Heart left ventricle (tissue), 16 donors: ENCODE results near the gene FAM217B. TPM values are rescaled to one million over a fixed set of nuclear protein-coding genes. Genes with fewer than 3 reads are reported as not detected.

Experiments used
- ATAC-seq, 4 donors: fragments of 200-7000 bp; cut with Tn5 transposase; one replicate each; pipeline ENCODE4 v1.9.1; 2020 to 2022; ENCODE audit warnings: moderate library complexity in 4 of 4, mild to moderate bottlenecking in 3 of 4, moderate number of reproducible peaks in 1 of 4
- DNase-seq, 5 donors: peaks; one replicate each; pipeline ENCODE4 v3.0.0-alpha.2; 2020
- H3K27ac ChIP-seq, 12 donors: fragments of 200-600 bp; sonication (generic) in 4 of 12; one replicate each; pipeline versions ENCODE4 v1.5.0 to v1.8.0; 2016 to 2022; ENCODE audit warnings: mild to moderate bottlenecking in 2 of 12
- H3K27me3 ChIP-seq, 9 donors: fragments of 200-600 bp; sonication (generic) in 2 of 9; one replicate each; pipeline versions ENCODE4 v1.5.1 to v1.8.0; 2016 to 2022; ENCODE audit warnings: mild to moderate bottlenecking in 3 of 9
- H3K36me3 ChIP-seq, 9 donors: fragments of 200-600 bp; sonication (generic) in 2 of 9; one replicate each; pipeline versions ENCODE4 v1.5.0 to v1.8.0; 2018 to 2022; ENCODE audit warnings: mild to moderate bottlenecking in 2 of 9
- H3K4me1 ChIP-seq, 12 donors: fragments of 200-600 bp; sonication (generic) in 4 of 12; one replicate each; pipeline versions ENCODE4 v1.5.0 to v1.8.0; 2016 to 2022; ENCODE audit warnings: mild to moderate bottlenecking in 3 of 12
- H3K4me3 ChIP-seq, 12 donors: fragments of 200-600 bp; sonication (generic) in 4 of 12; one replicate each; pipeline versions ENCODE4 v1.5.0 to v1.8.0; 2017 to 2022; ENCODE audit warnings: mild to moderate bottlenecking in 9 of 12, moderate library complexity in 4 of 12
- H3K9me3 ChIP-seq, 12 donors: fragments of 200-600 bp; sonication (generic) in 4 of 12; one replicate each; pipeline versions ENCODE4 v1.5.0 to v1.8.0; 2016 to 2022; ENCODE audit warnings: mild to moderate bottlenecking in 1 of 12
- CTCF ChIP-seq, 12 donors: fragments of 200-600 bp; sonication (generic) in 4 of 12; IDR thresholded peaks; one replicate each; pipeline versions ENCODE4 v1.5.0 to v1.8.0; 2018 to 2022; ENCODE audit warnings: antibody characterized with exemption in 12 of 12, mild to moderate bottlenecking in 5 of 12
- POLR2A ChIP-seq, 2 donors: fragments of 450-650 bp; IDR thresholded peaks; one replicate each; pipeline ENCODE4 v1.6.1; 2017; ENCODE audit warnings: antibody characterized with exemption in 2 of 2, mild to moderate bottlenecking in 2 of 2, moderate library complexity in 2 of 2
- WGBS, 4 donors: extraction: QIAGEN DNeasy Blood & Tissue Kit in 2 of 4; methylation state at CpG; one replicate each; pipeline versions ENCODE4 v1.1.5 to v1.1.7; 2013 to 2018; 5-methylcytosine and 5-hydroxymethylcytosine counted together
- intact Hi-C, 10 donors: fragments of 100-400 bp; cut with DNase I; formaldehyde crosslinking; loops; one replicate each; pipeline versions ENCODE4 v1.11.1 to v1.14.2; 2022
- polyA plus RNA-seq, 2 donors: library from polyadenylated mRNA; stranded (reverse); fragments of 200-250 nt; gene quantifications; one replicate each; pipeline ENCODE4 v1.2.3, GENCODE V29; 2013
- total RNA-seq, 9 donors: library from RNA; depleted of rRNA in 2 of 9; stranded (reverse); fragments of >200 nt in 2 of 9; fragmentation: NEBNext Ultra II Directional in 3 of 9; extraction: Animal tissue kit (Norgen Biotek cat#: 25700) in 3 of 9; gene quantifications; one replicate each; pipeline versions ENCODE4 v1.1.0 to v1.2.4, GENCODE V29; 2016 to 2023
- donor health status: ischemic (EF 13 %, LVEDD 7.1; RV severe dilation, severe dysfunction).
- donor health status: healthy with polysubstance abuse.
- donor health status: DM: no; HTN: yes; CAD: no.
- donor health status: DM: no; HTN: no; CAD: no.
- donor health status: ischemic (EF 25% LVEDD 6.9; RV normal size, moderate dysfunction).
- donor health status: ischemic (EF 25% LVEDD 5.7; RV mildly dilated, moderate dysfunction).
- donor health status: healthy.
- donor health status: DM: yes; HTN: yes; CAD: no.
- donor health status: ischemic (EF 35%, LVEDD 5.7; RV mildly dilated, moderate dysfunction).
- donor health status: nonischemic (EF 11% LVEDD 7.7; RV severe dilation, severe dysfunction).
- donor health status: DM: yes; HTN: yes; CAD: no.
- donor health status: PGD.
- donor health status: ischemic (EF 29% LVEDD 5.4; RV normal size, mild dysfunction).
- donor health status: nonischemic (EF 23%, LVEDD 6.1; RV moderate dilation, normal function).

The FAM217B gene
- total and polyA plus RNA-seq, 11 donors: 5.8 to 38.0 (median 24.7) TPM

GRCh38 chr20:59992526-59993084 lies 52.4 kb downstream of the FAM217B start:
- 81 to 90% (median 85%) methylated on average over 4 of the region's 4 CpGs for WGBS, 4 donors
- Histone ChIP-seq H3K4me1 (peaks cover 0 to 20% (median 7%) of the 10 kb centered on the region in 12 donors), H3K9me3 (no peaks in the 10 kb centered on the region), H3K27me3 (no peaks in the 10 kb centered on the region), H3K36me3 (no peaks in the 10 kb centered on the region), H3K4me3 (no peak overlapping the region), H3K27ac (no peak overlapping the region)
- TF ChIP-seq POLR2A (IDR thresholded peaks at IDR 0.05): no peak
- no peak for TF ChIP-seq CTCF (IDR thresholded peaks at IDR 0.05)
- intact Hi-C loops: no loop called here
- DNase-seq (no peak), ATAC-seq (no peak)

DNA sequence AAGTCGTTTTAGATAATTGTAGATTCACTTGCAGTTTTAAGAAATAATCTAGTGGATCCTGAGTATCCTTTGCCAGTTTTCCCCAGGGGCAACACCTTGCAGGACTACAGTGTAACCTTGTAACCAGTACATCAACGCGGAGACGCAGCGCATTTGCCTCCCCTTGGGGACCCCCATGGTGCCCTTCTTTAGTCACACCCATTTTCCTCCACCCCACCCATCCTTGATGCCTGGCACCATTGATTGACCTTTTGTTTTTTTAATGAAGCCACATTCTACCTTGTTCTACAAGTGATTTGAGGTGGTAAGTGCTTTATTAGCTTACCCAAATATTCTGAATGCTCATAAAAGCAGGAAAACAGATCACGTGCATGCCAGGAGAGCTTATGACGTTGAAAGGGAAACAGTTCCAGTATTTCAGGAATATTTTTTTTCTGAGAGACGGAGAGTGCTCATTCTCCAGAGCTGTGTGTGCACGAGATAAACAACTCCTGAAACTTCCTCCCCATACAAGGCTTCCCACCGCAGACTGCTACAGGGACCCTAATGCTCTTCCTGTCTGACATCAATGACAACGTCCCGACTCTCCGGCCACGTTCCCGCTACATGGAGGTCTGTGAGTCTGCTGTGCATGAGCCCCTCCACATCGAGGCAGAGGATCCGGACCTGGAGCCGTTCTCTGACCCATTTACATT lies 53.7 kb downstream of the FAM217B start:
- H3K4me3 ChIP-seq: peak overlapping the region in 4 of 12 donors; percentile 9 to 34 (median 27)

DNA sequence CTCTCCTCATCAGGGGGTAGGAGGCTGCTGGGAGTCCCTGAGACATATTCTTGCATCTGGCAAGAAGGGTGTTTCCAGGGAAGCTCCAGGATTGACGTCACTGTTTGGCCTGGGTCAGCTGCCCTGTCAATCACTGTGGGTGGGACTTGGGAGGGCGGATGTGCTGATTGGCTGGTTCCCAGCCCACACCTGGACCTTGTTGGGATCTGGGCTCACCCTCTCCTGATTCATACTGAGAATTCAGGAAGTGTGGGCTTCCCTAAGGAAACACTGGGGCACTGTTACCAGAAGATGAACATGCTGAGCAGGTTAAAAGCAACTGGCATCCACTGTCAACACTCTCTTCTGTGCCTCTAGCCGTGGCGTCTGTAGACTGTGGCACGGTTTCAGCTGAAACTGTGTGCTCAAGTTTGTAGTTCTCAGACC lies 54.5 kb downstream of the FAM217B start:
- no peaks in the 10 kb centered on the region for H3K9me3 ChIP-seq
- DNase-seq (peak in 4 of 5 donors; percentile 27 to 66 (median 43)), ATAC-seq (peak; percentile 22 to 84 (median 72))
- H3K36me3 ChIP-seq: no peaks in the 10 kb centered on the region
- no peaks in the 10 kb centered on the region for H3K27me3 ChIP-seq
- no peak for TF ChIP-seq POLR2A (IDR thresholded peaks at IDR 0.05)
- no peak for TF ChIP-seq CTCF (IDR thresholded peaks at IDR 0.05)
- no peak overlapping the region for H3K27ac ChIP-seq
- intact Hi-C loops: loop anchor here in 1 of 10 donors (5.0 kb wide), 1 partner anchor 43 kb away; no protein-coding TSS in a partner anchor
- WGBS, 4 donors: 21 to 48% (median 35%) methylated on average over 5 of the region's 5 CpGs
- H3K4me1 ChIP-seq: peaks cover 0 to 20% (median 7%) of the 10 kb centered on the region in 12 donors
- H3K4me3 ChIP-seq: peak overlapping the region in 2 of 12 donors; percentile 28 to 34

More for the DNA sequence above, 53.7 kb downstream of the FAM217B start:
- DNase-seq: no peak
- no peaks in the 10 kb centered on the region for H3K27me3 ChIP-seq
- peak in 1 of 4 donors; percentile 54 for ATAC-seq
- H3K27ac ChIP-seq: peak overlapping the region in 1 of 12 donors; percentile 23
- no peaks in the 10 kb centered on the region for H3K36me3 ChIP-seq
- 41 to 49% (median 45%) methylated on average over 18 of the region's 18 CpGs for WGBS, 4 donors
- intact Hi-C loops: no loop called here
- H3K9me3 ChIP-seq: no peaks in the 10 kb centered on the region
- TF ChIP-seq POLR2A (IDR thresholded peaks at IDR 0.05): no peak
- peaks cover 0 to 20% (median 7%) of the 10 kb centered on the region in 12 donors for H3K4me1 ChIP-seq

GRCh38 chr20:59996108-59996507 lies 55.9 kb downstream of the FAM217B start:
- Histone ChIP-seq H3K4me3 (no peak overlapping the region), H3K27me3 (no peaks in the 10 kb centered on the region), H3K36me3 (no peaks in the 10 kb centered on the region), H3K9me3 (no peaks in the 10 kb centered on the region), H3K4me1 (peaks cover 0 to 20% (median 7%) of the 10 kb centered on the region in 12 donors), H3K27ac (no peak overlapping the region)
- 95 to 100% (median 99%) methylated on average over 1 of the region's 1 CpG for WGBS, 4 donors
- intact Hi-C loops: loop anchor here in 1 of 10 donors (5.0 kb wide), 1 partner anchor 41 kb away; no protein-coding TSS in a partner anchor
- ATAC-seq (peak in 2 of 4 donors; percentile 50 to 52), DNase-seq (no peak)
- TF ChIP-seq POLR2A (IDR thresholded peaks at IDR 0.05) (no peak), CTCF (IDR thresholded peaks at IDR 0.05) (no peak)
